IPS-18a (cell line): Measurements from ENCODE around the gene IL17REL.

Source experiments
- H3K27ac ChIP-seq: one replicate; pipeline ENCODE4 v1.5.1; 2013; ENCODE audit warnings: low read length
- H3K27me3 ChIP-seq: one replicate; pipeline ENCODE4 v1.6.1; 2013; ENCODE audit warnings: mild to moderate bottlenecking, low read length; ENCODE audit not compliant: control insufficient read depth, insufficient read depth
- H3K36me3 ChIP-seq: one replicate; pipeline ENCODE4 v1.6.1; 2013; ENCODE audit warnings: low read depth, low read length; ENCODE audit not compliant: control insufficient read depth
- H3K4me1 ChIP-seq: one replicate; pipeline ENCODE4 v1.6.1; 2013; ENCODE audit warnings: low read depth, low read length; ENCODE audit not compliant: control insufficient read depth
- H3K4me3 ChIP-seq: one replicate; pipeline ENCODE4 v1.5.1; 2013; ENCODE audit warnings: low read length
- H3K9ac ChIP-seq: one replicate; pipeline ENCODE4 v1.6.1; 2013; ENCODE audit warnings: mild to moderate bottlenecking, low read length, moderate library complexity
- H3K9me3 ChIP-seq: one replicate; pipeline ENCODE4 v1.6.1; 2013; ENCODE audit warnings: low read depth, low read length; ENCODE audit not compliant: control insufficient read depth

IL17REL gene

DNA sequence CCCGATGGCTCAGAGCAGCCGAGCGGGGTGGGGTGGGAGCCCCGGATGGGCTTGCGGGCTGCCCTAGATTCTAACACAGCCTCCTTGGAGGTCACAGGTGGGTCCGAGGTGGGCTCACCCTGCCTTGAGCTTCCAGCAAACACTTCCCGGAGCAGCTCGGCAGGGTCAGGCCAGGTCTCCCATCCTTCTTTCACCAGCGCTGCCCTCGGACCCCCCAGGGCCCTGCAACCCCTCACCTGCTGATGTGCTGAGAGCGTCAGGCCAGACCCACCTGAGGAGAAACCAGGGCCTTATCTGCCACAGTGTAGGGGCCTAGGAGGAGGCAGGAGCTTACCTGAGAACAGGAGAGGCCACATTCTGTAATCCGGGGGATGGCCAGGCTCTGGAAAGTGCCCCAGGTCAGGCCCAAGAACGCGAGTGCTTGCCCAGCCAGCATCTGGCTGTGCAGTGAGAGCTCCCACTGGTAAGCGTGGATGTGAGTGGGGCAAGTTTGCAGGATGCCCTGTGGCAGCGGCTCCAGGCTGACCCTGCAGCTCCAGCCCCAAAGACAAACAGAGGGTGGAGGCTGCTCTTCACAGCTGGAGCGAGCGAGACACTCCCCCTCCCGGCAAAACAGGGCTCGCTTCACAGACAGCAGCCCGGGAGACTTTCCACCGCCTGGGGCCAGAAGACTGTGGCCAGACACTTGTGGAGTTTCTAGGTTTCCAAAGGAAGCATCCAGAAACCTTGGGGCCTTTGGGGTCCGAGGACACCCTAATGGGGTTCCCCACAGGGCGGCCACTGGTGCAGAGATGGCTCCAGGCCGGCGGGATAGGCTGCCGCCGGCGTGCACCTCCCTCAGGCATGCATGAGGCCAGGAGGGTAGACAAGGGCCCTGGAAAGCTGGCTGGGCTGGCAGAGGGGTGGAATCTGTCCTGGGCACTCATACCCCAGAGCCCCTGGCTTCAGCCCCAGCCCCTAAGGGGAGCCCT lies at the start of gene IL17REL:
TSS of gene IL17REL (minus strand) at position 555 of the 971 bp plus-strand sequence. CDS start at position 436, 119 bp downstream.
- H3K4me3 ChIP-seq, result no peak within 1 kb of the TSS
- H3K27me3 ChIP-seq, result peaks cover 69% of the 10 kb centered on the region
- H3K9ac ChIP-seq, result no peak within 1 kb of the TSS
- H3K9me3 ChIP-seq, result no peaks in the 10 kb centered on the region
- H3K27ac ChIP-seq, result no peak within 1 kb of the TSS
- H3K36me3 ChIP-seq, result no peaks in the 10 kb centered on the region
- H3K4me1 ChIP-seq, result no peaks in the 10 kb centered on the region

DNA sequence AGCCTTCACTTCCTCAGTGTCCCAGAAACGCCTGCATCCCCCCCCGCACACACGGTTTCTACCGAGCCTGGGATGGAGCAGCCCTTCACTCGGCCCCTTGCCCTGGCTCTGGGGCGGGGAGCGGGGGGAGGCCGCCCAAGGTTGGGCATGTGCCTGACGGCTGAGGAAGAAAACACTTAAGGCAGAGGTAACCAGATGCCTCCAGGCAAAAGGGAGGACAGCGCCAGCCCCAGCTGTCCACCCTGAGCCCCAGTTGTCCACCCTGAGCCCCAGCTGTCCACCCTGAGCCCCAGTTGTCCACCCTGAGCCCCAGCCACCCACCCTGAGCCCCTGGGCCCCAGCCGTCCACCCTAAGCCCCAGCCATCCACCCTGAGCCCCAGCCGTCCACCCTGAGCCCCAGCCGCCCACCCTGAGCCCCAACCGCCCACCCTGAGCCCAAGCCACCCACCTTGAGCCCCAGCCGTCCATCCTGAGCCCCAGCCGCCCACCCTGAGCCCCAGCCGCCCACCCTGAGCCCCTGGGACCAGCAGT lies 49.3 kb upstream of the IL17REL start:
- Histone ChIP-seq H3K9ac (no peak overlapping the region), H3K4me1 (peaks cover 7% of the 10 kb centered on the region), H3K36me3 (no peaks in the 10 kb centered on the region), H3K4me3 (no peak overlapping the region), H3K9me3 (no peaks in the 10 kb centered on the region), H3K27me3 (peaks cover 7% of the 10 kb centered on the region), H3K27ac (no peak overlapping the region)

DNA sequence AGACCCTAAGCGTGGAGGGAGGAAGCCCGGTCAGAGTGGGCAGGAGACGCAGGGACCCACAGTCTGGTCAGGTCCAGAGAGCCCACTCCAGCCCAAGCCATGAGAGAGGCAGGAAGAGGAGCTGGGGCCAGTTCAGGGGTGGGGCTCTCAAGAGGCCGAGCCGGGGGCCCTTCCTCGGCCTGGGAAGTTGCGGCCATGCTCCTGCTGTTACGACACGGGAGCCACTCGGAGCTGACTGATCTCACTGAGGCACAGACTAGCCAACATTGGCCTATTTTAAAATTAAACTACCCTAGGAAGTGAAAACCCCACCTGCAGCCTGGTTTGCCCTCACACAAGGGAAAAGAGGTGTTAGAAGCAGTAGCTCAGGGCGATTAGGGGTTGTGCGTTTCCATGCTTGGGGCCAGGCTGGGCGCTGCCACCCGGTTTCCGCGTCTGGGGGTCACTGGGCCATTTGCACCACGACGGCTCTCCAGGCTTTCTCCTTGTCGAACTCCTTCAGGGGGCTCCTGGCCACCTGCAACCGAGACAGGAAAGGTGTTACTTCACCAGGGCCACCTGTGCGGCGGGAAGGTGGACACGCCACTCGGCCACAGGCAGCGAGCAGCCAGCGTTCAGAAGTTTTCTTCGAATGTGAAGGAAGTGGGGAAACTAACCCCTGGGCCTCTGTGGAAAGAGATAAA lies 48.7 kb upstream of the IL17REL start:
- Histone ChIP-seq H3K36me3 (no peaks in the 10 kb centered on the region), H3K27ac (no peak overlapping the region), H3K4me3 (no peak overlapping the region), H3K9ac (no peak overlapping the region), H3K4me1 (peaks cover 7% of the 10 kb centered on the region), H3K9me3 (no peaks in the 10 kb centered on the region), H3K27me3 (peaks cover 7% of the 10 kb centered on the region)

DNA sequence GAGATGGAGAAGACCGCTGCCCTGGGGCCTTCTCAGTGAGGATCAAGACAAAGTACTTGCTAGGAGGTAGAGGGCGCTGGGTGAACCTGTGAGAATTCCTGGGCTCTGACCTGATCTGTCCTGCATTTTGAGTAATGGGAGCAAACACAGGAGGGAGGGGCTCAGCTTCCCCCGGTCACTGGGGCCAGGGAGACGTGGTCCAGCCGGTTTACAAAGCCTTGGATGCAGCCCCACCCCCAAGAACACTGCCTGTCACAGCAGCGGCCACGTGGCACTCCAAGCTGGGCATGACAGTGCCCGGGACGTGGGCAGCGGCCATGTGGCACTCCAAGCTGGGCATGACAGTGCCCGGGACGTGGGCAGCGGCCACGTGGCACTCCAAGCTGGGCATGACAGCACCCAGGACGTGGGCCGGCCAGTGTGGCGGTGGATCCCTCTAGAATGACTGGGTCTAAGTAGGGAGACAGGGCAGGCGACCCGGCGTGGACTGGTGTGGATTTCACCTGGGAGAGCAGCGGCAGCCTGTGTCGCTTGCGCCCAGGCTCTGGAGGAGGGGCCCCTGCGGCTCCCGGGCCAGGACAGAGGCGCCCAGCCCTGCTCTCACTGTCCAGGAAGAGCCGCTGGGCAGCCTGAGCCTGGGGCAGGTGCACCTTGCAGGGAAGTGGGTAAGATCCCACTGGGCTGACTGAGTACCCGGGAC lies 48.0 kb upstream of the IL17REL start:
- H3K27ac ChIP-seq, result no peak overlapping the region
- H3K36me3 ChIP-seq, result no peaks in the 10 kb centered on the region
- no peaks in the 10 kb centered on the region for H3K9me3 ChIP-seq
- peaks cover 7% of the 10 kb centered on the region for H3K27me3 ChIP-seq
- peaks cover 7% of the 10 kb centered on the region for H3K4me1 ChIP-seq
- H3K9ac ChIP-seq, result no peak overlapping the region
- no peak overlapping the region for H3K4me3 ChIP-seq

DNA sequence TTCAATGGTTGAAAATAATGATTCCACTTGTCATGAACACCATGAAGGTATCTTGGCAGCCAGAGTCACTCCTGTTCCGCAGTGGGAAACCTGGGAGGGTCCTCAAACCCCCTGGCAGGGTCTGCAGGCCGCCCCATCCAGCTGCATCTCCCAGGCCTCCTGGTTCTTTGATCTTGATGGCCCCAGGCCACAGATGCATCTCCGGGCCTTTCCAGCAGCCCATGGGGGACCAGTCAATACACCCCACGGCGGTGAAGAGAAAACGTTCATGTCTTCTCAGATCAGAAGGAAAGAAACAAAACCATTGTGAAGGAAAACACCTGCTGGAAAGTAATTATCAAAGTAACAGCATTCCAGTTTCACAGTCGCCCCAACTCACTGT lies 47.3 kb upstream of the IL17REL start:
- peaks cover 7% of the 10 kb centered on the region for H3K27me3 ChIP-seq
- no peak overlapping the region for H3K27ac ChIP-seq
- no peaks in the 10 kb centered on the region for H3K9me3 ChIP-seq
- no peaks in the 10 kb centered on the region for H3K36me3 ChIP-seq
- no peak overlapping the region for H3K9ac ChIP-seq
- H3K4me3 ChIP-seq, result peak overlapping the region; percentile 66
- peaks cover 7% of the 10 kb centered on the region for H3K4me1 ChIP-seq

DNA sequence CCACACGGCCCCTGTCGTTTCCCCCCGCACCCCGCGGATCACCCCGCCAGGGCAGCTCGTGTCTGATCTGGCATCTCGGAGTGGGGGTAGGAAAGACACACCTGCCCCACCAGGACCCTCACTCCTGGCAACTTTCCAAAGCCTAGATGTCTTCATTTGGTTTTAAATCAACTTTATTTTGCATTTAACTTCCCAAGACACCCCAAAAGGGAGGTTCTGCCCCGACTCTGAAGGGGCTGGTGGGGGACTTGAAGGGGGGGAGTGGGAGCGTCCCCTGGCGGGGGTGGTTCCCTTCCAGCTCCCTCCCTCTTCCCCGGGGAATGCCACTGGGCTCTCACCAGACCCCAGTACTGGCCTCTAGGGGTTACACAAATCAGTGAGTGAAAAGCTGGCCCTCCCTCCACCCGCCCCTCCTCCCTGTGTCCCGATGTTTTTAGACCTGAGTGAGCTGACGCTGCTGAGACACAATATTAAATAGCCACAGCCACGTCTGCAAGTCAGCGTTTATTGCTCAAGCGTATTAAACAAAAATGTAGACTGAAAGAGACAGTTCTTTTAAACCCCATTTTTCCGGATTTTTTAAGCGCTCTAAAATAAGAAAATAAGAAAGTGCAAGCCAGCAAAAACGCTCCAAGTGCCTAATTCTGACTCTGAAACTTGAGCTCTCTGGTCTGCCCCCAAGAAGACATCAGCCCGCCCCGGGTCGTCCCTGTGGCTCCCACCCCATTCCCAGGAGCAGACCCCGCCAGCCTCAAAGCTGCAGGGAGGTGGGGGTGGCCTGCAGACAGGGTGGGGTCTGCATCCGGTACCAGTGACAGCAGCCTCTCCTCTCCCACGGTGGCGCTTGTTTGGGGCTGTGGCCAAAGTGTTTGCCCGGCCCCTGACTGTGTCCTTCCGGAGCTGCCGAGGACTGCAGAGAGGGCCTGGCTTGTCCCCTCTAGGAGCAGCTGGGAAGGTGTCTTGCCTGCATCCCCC lies 46.6 kb upstream of the IL17REL start:
- Histone ChIP-seq H3K36me3 (no peaks in the 10 kb centered on the region), H3K27me3 (peaks cover 7% of the 10 kb centered on the region), H3K27ac (no peak overlapping the region), H3K9me3 (no peaks in the 10 kb centered on the region), H3K4me3 (peak overlapping the region; percentile 66), H3K4me1 (peaks cover 7% of the 10 kb centered on the region), H3K9ac (no peak overlapping the region)

DNA sequence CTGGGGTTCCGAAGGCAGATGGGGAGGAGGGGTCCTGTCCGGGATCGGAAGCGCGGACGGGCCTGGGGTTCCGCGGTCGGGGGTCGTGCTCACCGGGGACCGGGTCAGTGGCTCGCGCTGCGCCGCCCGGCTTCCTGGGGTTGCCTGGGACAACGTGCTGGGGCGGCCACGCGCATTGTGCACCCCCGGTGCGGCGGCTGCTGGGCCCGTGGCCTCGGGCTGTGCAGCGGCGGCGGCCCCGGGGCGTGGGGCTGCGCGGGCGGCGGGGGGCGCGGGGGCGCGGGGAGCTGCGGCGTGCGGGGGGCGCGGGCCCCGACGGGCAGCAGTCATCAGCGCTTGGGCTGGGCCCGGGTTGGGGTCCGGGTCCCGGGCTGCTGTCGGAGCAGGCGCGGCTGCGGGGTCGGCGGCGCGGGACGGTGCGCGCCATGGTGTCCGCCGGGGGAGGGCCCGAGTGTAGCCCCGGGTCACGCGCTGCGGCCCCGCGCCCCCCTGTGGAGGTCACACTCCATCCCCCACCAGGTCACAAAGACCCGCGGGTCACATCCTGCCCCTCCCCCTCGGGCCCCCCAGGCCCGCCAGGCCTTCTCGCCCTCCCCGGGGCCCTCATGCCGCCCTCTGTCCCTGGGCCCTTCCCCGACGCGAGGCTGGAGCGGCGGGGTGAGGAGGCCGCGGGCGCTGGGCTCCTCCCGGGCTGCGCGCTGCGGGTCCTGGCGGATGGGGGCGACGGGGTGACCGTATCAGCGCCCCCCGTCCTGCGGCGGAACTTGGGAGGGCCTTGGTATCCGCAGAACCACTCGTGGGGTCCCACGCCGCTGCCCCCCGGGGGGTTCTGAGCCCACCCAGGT lies 45.7 kb upstream of the IL17REL start, which contains the start of gene TTLL8:
TSS of gene TTLL8 (minus strand) at position 238 of the 845 bp plus-strand sequence.
- Histone ChIP-seq H3K36me3 (no peaks in the 10 kb centered on the region), H3K27me3 (peaks cover 7% of the 10 kb centered on the region), H3K27ac (no peak within 1 kb of the TSS), H3K4me3 (peak within 1 kb of the TSS; percentile 66), H3K9me3 (no peaks in the 10 kb centered on the region), H3K9ac (no peak within 1 kb of the TSS), H3K4me1 (peaks cover 7% of the 10 kb centered on the region)

DNA sequence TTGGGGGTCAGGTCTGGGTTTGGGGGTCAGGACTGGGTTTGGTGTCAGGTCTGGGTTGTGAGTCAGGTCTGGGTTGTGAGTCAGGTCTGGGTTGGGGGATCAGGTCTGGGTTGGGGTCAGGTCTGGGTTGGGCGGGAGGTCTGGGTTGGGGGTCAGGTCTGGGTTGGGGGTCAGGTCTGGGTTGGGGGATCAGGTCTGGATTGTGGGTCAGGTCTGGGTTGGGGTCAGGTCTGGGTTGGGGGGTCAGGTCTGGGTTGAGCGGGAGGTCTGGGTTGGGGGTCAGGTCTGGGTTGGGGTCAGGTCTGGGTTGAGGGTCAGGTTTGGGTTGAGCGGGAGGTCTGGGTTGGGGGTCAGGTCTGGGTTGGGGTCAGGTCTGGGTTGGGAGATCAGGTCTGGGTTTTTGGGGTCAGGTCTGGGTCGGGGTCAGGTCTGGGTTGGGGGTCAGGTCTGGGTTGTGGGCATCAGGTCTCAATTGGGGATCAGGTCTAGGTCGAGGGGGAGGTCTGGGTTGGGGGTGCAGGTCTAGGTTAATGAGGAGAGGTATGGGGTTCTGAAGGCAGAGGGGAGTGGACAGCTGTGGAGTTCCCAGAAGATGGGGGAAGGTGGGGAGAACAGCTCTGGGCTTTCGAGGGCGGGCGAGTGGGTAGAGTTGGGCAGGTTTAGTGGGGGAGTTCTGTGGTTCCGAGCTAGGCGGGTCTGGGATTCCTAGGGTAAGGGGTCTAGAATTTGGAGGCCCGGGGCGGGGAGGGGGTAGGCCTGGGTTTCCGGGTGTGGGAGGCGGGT lies 44.9 kb upstream of the IL17REL start:
- Histone ChIP-seq H3K9me3 (no peaks in the 10 kb centered on the region), H3K9ac (no peak overlapping the region), H3K4me3 (no peak overlapping the region), H3K36me3 (no peaks in the 10 kb centered on the region), H3K27me3 (peaks cover 7% of the 10 kb centered on the region), H3K27ac (no peak overlapping the region), H3K4me1 (peaks cover 7% of the 10 kb centered on the region)

DNA sequence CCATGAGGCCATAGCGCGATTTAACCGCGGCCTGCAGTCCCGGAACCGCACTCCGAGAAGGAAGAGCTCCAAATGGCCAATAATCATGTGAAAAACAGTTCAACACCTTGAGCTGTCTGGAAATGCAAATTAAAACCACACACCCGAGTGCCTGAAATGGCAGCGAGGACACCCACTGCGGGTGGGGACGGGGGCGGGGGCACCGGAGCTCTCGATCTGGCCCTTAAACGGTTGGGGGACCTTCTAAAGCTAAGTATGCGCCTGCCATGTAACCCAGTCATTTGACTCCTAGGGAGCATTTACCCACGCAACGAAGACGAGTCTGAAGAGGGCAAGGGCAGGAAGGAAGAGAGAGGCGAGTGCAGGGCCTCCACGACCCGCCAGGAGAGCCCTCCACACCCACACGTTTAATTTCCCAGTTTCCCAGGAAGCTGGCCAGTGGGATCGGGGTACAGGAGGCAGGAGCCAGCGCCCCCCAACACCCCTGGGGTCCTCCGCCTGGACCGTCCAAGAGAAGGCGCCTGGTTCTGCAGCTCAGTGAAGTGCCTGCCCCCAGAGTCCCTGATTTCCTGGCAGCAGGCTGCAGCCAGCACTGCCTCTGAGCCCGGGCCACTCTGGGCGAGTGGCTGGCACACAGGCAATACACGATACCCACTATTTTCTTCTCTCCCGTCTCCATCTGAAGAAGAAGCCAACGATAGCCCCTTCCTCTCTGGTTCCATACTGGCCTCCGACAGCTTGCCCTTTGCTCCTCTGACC lies 43.8 kb upstream of the IL17REL start:
- Histone ChIP-seq H3K27me3 (peaks cover 7% of the 10 kb centered on the region), H3K27ac (no peak overlapping the region), H3K4me3 (no peak overlapping the region), H3K36me3 (no peaks in the 10 kb centered on the region), H3K4me1 (peaks cover 7% of the 10 kb centered on the region), H3K9me3 (no peaks in the 10 kb centered on the region), H3K9ac (no peak overlapping the region)
